Osteocyte (in vitro differentiated cells): Measurements from ENCODE around the gene SORCS1. TPM values are rescaled to one million over a fixed set of nuclear protein-coding genes. Genes with fewer than 3 reads are reported as not detected.

ENCODE experiments used
- DNase-seq: peaks from one replicate; pipeline ENCODE4 v3.0.0; 2021; ENCODE audit warnings: mixed read lengths; ENCODE audit not compliant: unreplicated experiment; ENCODE audit errors: extremely low spot score
- H3K27ac Mint-ChIP-seq: one replicate; pipeline ENCODE4 v1.8.0; 2021; ENCODE audit warnings: mild to moderate bottlenecking, mixed read lengths; ENCODE audit not compliant: unreplicated experiment
- H3K27me3 Mint-ChIP-seq: one replicate; pipeline ENCODE4 v1.8.0; 2021; ENCODE audit warnings: mixed read lengths; ENCODE audit not compliant: unreplicated experiment
- H3K36me3 Mint-ChIP-seq: one replicate; pipeline ENCODE4 v1.8.0; 2021; ENCODE audit warnings: mixed read lengths; ENCODE audit not compliant: unreplicated experiment
- H3K4me1 Mint-ChIP-seq: one replicate; pipeline ENCODE4 v1.8.0; 2021; ENCODE audit warnings: mixed read lengths; ENCODE audit not compliant: unreplicated experiment
- H3K4me3 Mint-ChIP-seq: one replicate; pipeline ENCODE4 v1.8.0; 2021; ENCODE audit warnings: mild to moderate bottlenecking, moderate library complexity, mixed read lengths; ENCODE audit not compliant: unreplicated experiment
- H3K9me3 Mint-ChIP-seq: one replicate; pipeline ENCODE4 v1.8.0; 2021; ENCODE audit warnings: mixed read lengths; ENCODE audit not compliant: unreplicated experiment
- CTCF ChIP-seq: fragments of 200-600 bp; sonication (generic); IDR thresholded peaks from 2 replicates; pipeline ENCODE4 v1.5.0; 2021; ENCODE audit warnings: antibody characterized with exemption, mild to moderate bottlenecking, moderate library complexity
- total RNA-seq: library from RNA; stranded (reverse); gene quantifications from 2 replicates; pipeline ENCODE4 v1.2.1, GENCODE V29; 2021

The SORCS1 gene
- total RNA-seq, 1 donor from 2014 or later = not detected

- Mint-ChIP-seq H3K27ac (no peak overlapping the region), H3K9me3 (peaks cover 37% of the 10 kb centered on the region), H3K36me3 (no peaks in the 10 kb centered on the region), H3K4me3 (no peak overlapping the region), H3K4me1 (no peaks in the 10 kb centered on the region), H3K27me3 (no peaks in the 10 kb centered on the region)
- no peak for TF ChIP-seq CTCF
- DNase-seq = no peak
Observed at GRCh38 chr10:106972381-106972780, 192.1 kb downstream of the SORCS1 start.

DNA sequence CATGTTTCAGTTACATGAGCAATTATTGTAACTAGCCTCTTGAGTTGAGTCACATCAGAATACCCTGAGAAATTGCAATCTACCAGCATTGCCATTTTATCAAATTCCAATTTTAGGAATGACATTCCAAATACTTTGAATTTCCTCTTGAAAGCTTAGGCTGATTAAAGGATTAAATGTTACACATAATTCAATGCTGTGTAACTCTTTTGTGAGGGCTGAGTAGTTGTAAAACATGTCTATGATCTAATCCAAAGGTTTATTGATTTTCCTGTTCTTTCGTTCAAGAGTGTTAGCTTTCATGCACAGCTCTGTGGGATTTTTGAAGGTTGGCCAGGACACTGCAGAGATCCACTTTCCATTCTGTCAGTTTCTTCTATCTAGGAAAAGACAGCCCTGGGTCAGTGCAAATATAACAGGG is 193.1 kb downstream of the SORCS1 start:
- TF ChIP-seq CTCF = no peak
- Mint-ChIP-seq H3K27ac (no peak overlapping the region), H3K4me3 (no peak overlapping the region), H3K36me3 (no peaks in the 10 kb centered on the region), H3K4me1 (no peaks in the 10 kb centered on the region), H3K9me3 (peaks cover 40% of the 10 kb centered on the region), H3K27me3 (no peaks in the 10 kb centered on the region)
- DNase-seq = no peak

DNA sequence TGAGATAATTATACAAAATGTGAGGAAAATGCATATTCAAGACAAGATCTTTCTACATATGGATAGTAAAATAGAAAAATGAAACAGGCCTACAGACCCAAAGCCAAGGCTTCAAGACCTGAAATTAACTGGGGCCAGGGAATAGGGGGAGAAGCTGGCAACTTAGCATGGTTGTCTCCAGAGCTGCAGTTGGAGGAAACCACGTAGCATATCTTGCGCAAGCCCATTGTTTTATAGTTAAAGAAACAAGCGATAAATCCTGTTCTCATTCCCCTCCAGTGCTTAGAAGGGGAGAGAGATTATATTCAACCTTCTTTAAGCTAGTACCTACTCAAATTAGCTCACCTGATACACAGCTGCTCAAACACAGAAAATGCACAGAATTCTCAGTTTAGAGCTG is 197.1 kb downstream of the SORCS1 start:
- no peaks in the 10 kb centered on the region for H3K4me1 Mint-ChIP-seq
- TF ChIP-seq CTCF = no peak
- DNase-seq = no peak
- H3K36me3 Mint-ChIP-seq = no peaks in the 10 kb centered on the region
- H3K27me3 Mint-ChIP-seq = no peaks in the 10 kb centered on the region
- H3K27ac Mint-ChIP-seq = no peak overlapping the region
- H3K4me3 Mint-ChIP-seq = no peak overlapping the region
- H3K9me3 Mint-ChIP-seq = peaks cover 50% of the 10 kb centered on the region

DNA sequence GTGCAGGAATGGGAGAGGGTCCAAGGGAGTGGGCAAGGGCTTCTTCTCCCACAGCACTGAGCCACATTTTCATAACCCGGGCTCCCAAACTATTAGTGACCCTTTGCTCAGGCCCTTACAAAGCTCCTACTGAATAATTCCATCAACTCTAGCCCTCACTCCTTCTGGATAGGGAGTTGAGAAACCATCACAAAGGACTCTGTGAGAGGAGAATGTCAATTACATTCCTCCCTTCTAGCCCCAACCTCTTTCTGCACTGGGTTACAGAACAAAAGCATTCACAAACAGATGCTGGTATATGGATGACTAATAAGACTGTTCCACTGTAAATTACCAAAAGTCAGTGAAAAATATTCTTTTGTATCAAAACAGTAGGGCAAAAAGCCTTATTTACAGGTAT is 203.7 kb downstream of the SORCS1 start:
- peaks cover 22% of the 10 kb centered on the region for H3K9me3 Mint-ChIP-seq
- H3K27me3 Mint-ChIP-seq = no peaks in the 10 kb centered on the region
- no peaks in the 10 kb centered on the region for H3K4me1 Mint-ChIP-seq
- H3K27ac Mint-ChIP-seq = no peak overlapping the region
- no peak for TF ChIP-seq CTCF
- no peak overlapping the region for H3K4me3 Mint-ChIP-seq
- no peaks in the 10 kb centered on the region for H3K36me3 Mint-ChIP-seq
- DNase-seq = no peak

DNA sequence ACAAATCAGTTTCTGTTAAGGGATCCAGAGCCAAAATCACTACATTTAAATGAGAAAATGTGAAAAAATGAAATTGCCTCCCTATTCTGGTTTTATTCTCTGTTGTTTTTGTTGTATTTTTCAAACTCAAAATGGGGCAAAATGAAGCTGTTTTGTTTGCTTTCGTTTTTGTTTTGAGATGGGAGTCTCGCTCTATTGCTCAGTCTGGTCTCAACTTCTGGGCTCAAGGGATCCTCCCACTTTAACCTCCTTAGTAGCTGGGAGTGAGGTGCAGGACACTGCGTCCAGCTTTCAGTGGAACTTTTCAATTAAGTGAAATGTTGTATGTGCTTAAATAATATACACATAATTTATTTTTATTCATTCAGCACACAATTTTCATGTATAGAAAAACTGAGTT is 205.0 kb downstream of the SORCS1 start:
- Mint-ChIP-seq H3K27ac (no peak overlapping the region), H3K4me1 (no peaks in the 10 kb centered on the region), H3K9me3 (peaks cover 18% of the 10 kb centered on the region), H3K4me3 (no peak overlapping the region), H3K27me3 (no peaks in the 10 kb centered on the region), H3K36me3 (no peaks in the 10 kb centered on the region)
- no peak for TF ChIP-seq CTCF
- no peak for DNase-seq
